ENCODE data around the gene PSMD13.

The PSMD13 gene

GRCh38 chr11:224424-224823 lies 12.4 kb upstream of the PSMD13 start:
- H3K9ac ChIP-seq (ENCODE audit: low read length) = no peak overlapping the region
- H3K27ac ChIP-seq (ENCODE audit: low read length) = no peak overlapping the region
- H4K20me1 ChIP-seq (ENCODE audit: insufficient read depth, low read length) = no peaks in the 10 kb centered on the region
- no peaks in the 10 kb centered on the region for H3K27me3 ChIP-seq (ENCODE audit: low read depth, low read length)
- H3K79me2 ChIP-seq (ENCODE audit: low read length) = no peaks in the 10 kb centered on the region
- TF ChIP-seq CTCF (IDR thresholded peaks at IDR 0.05; ENCODE audit: low read depth, low read length) = no peak
- TF ChIP-seq EZH2phosphoT487 (IDR thresholded peaks at IDR 0.05; ENCODE audit: low read depth) = no peak
- no peak overlapping the region for H3K4me2 ChIP-seq (ENCODE audit: low read length)
- H2AFZ ChIP-seq (ENCODE audit: low read depth, low read length) = no peak overlapping the region
- no peaks in the 10 kb centered on the region for H3K4me1 ChIP-seq (ENCODE audit: low read length)
- no peak overlapping the region for H3K4me3 ChIP-seq (ENCODE audit: low read length)
- H3K36me3 ChIP-seq (replicated peaks; ENCODE audit: low read depth, low read length) = no peaks in the 10 kb centered on the region
- H3K9me3 ChIP-seq (ENCODE audit: insufficient read depth, low read length) = no peaks in the 10 kb centered on the region

DNA sequence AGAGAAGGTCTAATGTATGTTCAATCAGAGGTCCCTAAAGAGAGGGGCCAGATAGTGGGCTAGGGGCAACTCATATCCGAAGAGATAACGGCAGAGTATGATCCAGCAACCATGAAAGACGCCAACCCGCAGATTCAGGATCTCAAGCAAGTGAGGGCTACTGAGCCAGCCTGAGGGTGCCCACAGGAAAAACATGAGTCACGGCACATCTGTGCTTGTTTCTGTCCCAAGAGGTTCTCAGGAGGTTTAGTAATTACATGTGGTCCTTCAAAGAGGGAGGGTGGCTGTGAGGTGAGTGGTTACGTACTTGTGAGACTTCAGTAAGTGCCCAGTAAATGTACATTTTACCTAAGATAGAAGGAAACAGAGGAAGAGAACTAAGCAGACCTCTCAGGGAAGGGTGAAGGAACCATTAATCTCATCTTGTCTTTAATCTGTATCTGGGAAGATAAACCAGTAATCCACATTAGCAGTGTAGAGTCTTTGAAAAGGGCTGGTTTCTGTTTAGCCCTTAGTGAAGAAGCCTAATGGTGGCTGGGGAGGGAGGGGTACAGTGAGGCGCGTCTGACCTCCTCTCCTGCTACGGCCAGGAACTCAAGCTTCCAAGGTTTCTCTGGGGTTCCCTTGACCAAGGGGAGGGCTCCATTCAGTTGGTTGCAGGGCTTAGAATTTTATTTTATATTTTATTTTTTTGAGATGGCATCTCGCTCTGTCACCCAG lies 10.9 kb upstream of the PSMD13 start:
- H4K20me1 ChIP-seq (ENCODE audit: insufficient read depth, low read length) = no peaks in the 10 kb centered on the region
- no peaks in the 10 kb centered on the region for H3K9me3 ChIP-seq (ENCODE audit: insufficient read depth, low read length)
- H2AFZ ChIP-seq (ENCODE audit: low read depth, low read length) = no peak overlapping the region
- TF ChIP-seq EZH2phosphoT487 (IDR thresholded peaks at IDR 0.05; ENCODE audit: low read depth) = no peak
- no peak for TF ChIP-seq CTCF (IDR thresholded peaks at IDR 0.05; ENCODE audit: low read depth, low read length)
- H3K79me2 ChIP-seq (ENCODE audit: low read length) = no peaks in the 10 kb centered on the region
- no peaks in the 10 kb centered on the region for H3K36me3 ChIP-seq (replicated peaks; ENCODE audit: low read depth, low read length)
- no peak overlapping the region for H3K9ac ChIP-seq (ENCODE audit: low read length)
- no peaks in the 10 kb centered on the region for H3K27me3 ChIP-seq (ENCODE audit: low read depth, low read length)
- H3K27ac ChIP-seq (ENCODE audit: low read length) = no peak overlapping the region
- H3K4me3 ChIP-seq (ENCODE audit: low read length) = no peak overlapping the region
- no peaks in the 10 kb centered on the region for H3K4me1 ChIP-seq (ENCODE audit: low read length)
- H3K4me2 ChIP-seq (ENCODE audit: low read length) = no peak overlapping the region

DNA sequence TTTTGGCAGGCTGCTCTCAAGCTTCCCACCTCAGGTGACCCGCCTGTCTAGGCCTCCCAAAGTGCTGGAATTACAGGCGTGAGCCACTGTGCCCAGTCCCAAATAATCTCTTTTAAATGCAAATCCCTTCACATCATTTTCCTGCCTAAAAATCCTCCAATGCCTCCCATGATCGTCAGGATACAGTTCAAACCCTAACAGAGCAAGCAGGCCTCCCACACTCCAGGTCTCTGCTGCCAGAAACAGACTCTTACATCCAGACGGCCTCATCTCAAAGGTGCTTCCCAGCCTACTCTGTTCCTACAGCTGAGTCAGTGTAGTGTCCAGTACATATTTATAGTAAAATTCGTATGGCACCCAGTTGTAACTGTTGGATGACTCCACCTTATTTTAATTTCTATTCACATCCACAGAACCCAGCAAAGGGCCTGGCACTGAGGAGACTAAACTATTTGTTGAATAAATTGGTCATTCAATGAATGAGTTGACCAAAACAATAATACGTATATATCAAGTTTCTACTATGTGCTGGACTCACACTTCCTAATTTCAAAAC lies 8.9 kb upstream of the PSMD13 start:
- no peaks in the 10 kb centered on the region for H3K4me1 ChIP-seq (ENCODE audit: low read length)
- no peaks in the 10 kb centered on the region for H3K27me3 ChIP-seq (ENCODE audit: low read depth, low read length)
- no peak overlapping the region for H3K4me3 ChIP-seq (ENCODE audit: low read length)
- no peak for TF ChIP-seq CTCF (IDR thresholded peaks at IDR 0.05; ENCODE audit: low read depth, low read length)
- no peak overlapping the region for H3K4me2 ChIP-seq (ENCODE audit: low read length)
- no peaks in the 10 kb centered on the region for H3K9me3 ChIP-seq (ENCODE audit: insufficient read depth, low read length)
- H2AFZ ChIP-seq (ENCODE audit: low read depth, low read length) = no peak overlapping the region
- no peaks in the 10 kb centered on the region for H3K36me3 ChIP-seq (replicated peaks; ENCODE audit: low read depth, low read length)
- H4K20me1 ChIP-seq (ENCODE audit: insufficient read depth, low read length) = no peaks in the 10 kb centered on the region
- no peak overlapping the region for H3K9ac ChIP-seq (ENCODE audit: low read length)
- H3K27ac ChIP-seq (ENCODE audit: low read length) = no peak overlapping the region
- no peaks in the 10 kb centered on the region for H3K79me2 ChIP-seq (ENCODE audit: low read length)

DNA sequence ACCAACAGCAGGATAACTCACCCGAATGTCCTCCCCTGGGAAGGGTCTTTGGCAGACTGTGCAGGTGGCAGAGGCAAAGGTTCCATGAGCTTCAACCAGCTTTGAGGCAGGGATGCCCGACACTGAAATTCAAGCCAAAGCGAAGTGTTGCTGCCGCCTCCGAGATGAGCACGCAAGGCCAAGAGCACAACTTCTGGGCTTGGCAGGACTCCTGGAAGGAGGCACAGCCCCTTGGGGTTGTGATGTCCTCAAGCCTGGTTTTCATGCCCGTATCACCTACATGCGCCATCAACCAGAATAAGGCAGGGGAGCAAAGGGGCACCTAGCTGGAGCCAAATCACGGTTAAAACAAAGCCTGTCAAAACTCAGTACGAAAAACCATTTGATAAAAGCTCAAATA lies 6.3 kb upstream of the PSMD13 start:
- Histone ChIP-seq H4K20me1 (ENCODE audit: insufficient read depth, low read length) (no peaks in the 10 kb centered on the region), H3K4me1 (ENCODE audit: low read length) (peaks cover 3% of the 10 kb centered on the region), H3K9ac (ENCODE audit: low read length) (no peak overlapping the region), H3K79me2 (ENCODE audit: low read length) (peaks cover under 1% of the 10 kb centered on the region; the same call in 1 of the 2 replicates), H3K36me3 (replicated peaks; ENCODE audit: low read depth, low read length) (no peaks in the 10 kb centered on the region), H3K4me3 (ENCODE audit: low read length) (no peak overlapping the region), H3K4me2 (ENCODE audit: low read length) (no peak overlapping the region), H3K27me3 (ENCODE audit: low read depth, low read length) (no peaks in the 10 kb centered on the region), H3K9me3 (ENCODE audit: insufficient read depth, low read length) (no peaks in the 10 kb centered on the region), H3K27ac (ENCODE audit: low read length) (no peak overlapping the region), H2AFZ (ENCODE audit: low read depth, low read length) (no peak overlapping the region)
- TF ChIP-seq CTCF (IDR thresholded peaks at IDR 0.05; ENCODE audit: low read depth, low read length) = no peak
- TF ChIP-seq EZH2phosphoT487 (IDR thresholded peaks at IDR 0.05; ENCODE audit: low read depth) = no peak

Measured in OCI-LY3 (cell line).